ENCODE results near the gene SLC25A21.

SLC25A21 gene

DNA sequence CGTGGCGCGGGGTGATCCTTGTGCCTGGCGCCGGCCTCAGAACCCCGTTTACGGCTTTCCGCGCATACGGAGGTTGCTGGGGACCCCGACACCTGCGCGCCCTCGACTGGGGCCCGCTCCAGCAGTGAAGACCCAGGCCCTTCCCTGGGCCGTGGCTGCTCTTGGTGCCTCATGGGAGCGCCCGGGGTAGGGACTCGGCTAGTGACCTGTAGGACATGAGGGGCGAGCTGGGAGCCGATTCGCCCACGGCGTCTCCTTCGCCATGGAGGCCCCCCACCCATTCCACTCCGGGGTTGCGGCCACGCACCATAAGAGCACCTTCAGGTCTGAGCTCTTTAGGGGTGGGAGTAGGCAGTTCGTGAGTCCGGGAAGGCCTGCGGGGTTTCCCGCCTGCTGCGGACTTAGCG, 525.0 kb downstream of the SLC25A21 start:
- DNase-seq (ENCODE audit: low spot score) = no peak

GRCh38 chr14:36646664-36647416, 525.6 kb downstream of the SLC25A21 start:
- DNase-seq (ENCODE audit: low spot score) = no peak

DNA sequence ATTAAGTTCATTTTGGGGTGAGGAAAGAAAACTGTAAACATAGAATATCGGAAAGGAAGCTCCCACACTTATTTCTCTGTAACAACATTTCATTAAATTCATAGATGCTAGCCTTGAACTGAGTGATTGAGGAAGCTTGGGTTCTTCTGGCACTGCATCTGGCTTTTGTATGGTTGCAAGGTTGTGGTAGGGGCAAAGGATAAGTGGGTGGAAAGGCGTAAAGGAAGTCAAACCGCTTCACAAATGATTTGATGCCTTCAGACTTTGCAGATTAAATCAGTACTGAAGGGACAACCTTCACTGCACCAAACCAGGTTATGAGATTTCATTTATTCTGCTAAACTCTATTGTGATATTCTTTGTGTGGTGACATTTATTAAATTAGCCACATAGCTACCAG, 538.8 kb downstream of the SLC25A21 start:
- no peak for DNase-seq (ENCODE audit: low spot score)

All from cerebellar cortex (tissue), 1 donor.